KMS-11 (cell line): ENCODE data around the gene PHTF1.

Source experiments
- H2AFZ ChIP-seq: fragments of 200-600 bp; sonication (generic); 2 replicates; pipeline ENCODE4 v1.6.1; 2016; ENCODE audit warnings: antibody characterized with exemption, mixed run types, low read depth
- H3K27ac ChIP-seq: fragments of 200-600 bp; sonication (generic); 2 replicates; pipeline ENCODE4 v1.6.1; 2016; ENCODE audit warnings: mild to moderate bottlenecking, mixed run types
- H3K27me3 ChIP-seq: fragments of 200-600 bp; sonication (generic); 2 replicates; pipeline ENCODE4 v1.6.1; 2017; ENCODE audit warnings: mild to moderate bottlenecking, low read depth, mixed run types, moderate library complexity; ENCODE audit not compliant: insufficient read depth
- H3K36me3 ChIP-seq: fragments of 200-600 bp; sonication (generic); 2 replicates; pipeline ENCODE4 v1.6.1; 2017; ENCODE audit warnings: mild to moderate bottlenecking, mixed run types; ENCODE audit not compliant: insufficient read depth
- H3K4me1 ChIP-seq: fragments of 200-600 bp; sonication (generic); 2 replicates; pipeline ENCODE4 v1.6.1; 2016; ENCODE audit warnings: mild to moderate bottlenecking, low read depth, mixed run types; ENCODE audit not compliant: poor library complexity, severe bottlenecking
- H3K4me2 ChIP-seq: fragments of 200-600 bp; sonication (generic); 2 replicates; pipeline ENCODE4 v1.7.0; 2016; ENCODE audit warnings: mild to moderate bottlenecking, mixed run types
- H3K4me3 ChIP-seq: fragments of 200-600 bp; sonication (generic); IDR thresholded peaks from 2 replicates; pipeline ENCODE4 v1.6.1; 2017; ENCODE audit warnings: low read depth, low read length, mixed read lengths; ENCODE audit not compliant: insufficient read depth
- H3K79me2 ChIP-seq: fragments of 200-600 bp; sonication (generic); 2 replicates; pipeline ENCODE4 v1.6.1; 2016; ENCODE audit warnings: low read depth, mixed run types; ENCODE audit not compliant: insufficient read depth
- H3K9ac ChIP-seq: fragments of 200-600 bp; sonication (generic); 2 replicates; pipeline ENCODE4 v1.6.1; 2016; ENCODE audit warnings: mild to moderate bottlenecking, mixed run types
- H4K20me1 ChIP-seq: fragments of 200-600 bp; sonication (generic); 2 replicates; pipeline ENCODE4 v1.6.1; 2016; ENCODE audit warnings: mild to moderate bottlenecking, mixed run types; ENCODE audit not compliant: insufficient read depth
- TF ChIP-seq, protein P1 (sequence below): fragments of 200-600 bp; sonication (generic); conservative IDR thresholded peaks from 2 replicates; pipeline ENCODE4 v1.6.1; 2017; ENCODE audit warnings: low read depth, mild to moderate bottlenecking, antibody characterized with exemption, low read length, moderate library complexity, mixed read lengths

PHTF1 gene

GRCh38 chr1:113793878-113794834, 34.9 kb upstream of the PHTF1 start:
- H3K4me2 ChIP-seq, result no peak overlapping the region

GRCh38 chr1:113792986-113793385, 33.7 kb upstream of the PHTF1 start:
- Histone ChIP-seq H3K36me3 (no peaks in the 10 kb centered on the region), H3K4me1 (no peaks in the 10 kb centered on the region), H2AFZ (no peak overlapping the region), H3K79me2 (no peaks in the 10 kb centered on the region), H4K20me1 (no peaks in the 10 kb centered on the region), H3K4me3 (no peak overlapping the region), H3K4me2 (no peak overlapping the region), H3K9ac (no peak overlapping the region), H3K27me3 (no peaks in the 10 kb centered on the region), H3K27ac (no peak overlapping the region)
- TF ChIP-seq, protein P1, sequence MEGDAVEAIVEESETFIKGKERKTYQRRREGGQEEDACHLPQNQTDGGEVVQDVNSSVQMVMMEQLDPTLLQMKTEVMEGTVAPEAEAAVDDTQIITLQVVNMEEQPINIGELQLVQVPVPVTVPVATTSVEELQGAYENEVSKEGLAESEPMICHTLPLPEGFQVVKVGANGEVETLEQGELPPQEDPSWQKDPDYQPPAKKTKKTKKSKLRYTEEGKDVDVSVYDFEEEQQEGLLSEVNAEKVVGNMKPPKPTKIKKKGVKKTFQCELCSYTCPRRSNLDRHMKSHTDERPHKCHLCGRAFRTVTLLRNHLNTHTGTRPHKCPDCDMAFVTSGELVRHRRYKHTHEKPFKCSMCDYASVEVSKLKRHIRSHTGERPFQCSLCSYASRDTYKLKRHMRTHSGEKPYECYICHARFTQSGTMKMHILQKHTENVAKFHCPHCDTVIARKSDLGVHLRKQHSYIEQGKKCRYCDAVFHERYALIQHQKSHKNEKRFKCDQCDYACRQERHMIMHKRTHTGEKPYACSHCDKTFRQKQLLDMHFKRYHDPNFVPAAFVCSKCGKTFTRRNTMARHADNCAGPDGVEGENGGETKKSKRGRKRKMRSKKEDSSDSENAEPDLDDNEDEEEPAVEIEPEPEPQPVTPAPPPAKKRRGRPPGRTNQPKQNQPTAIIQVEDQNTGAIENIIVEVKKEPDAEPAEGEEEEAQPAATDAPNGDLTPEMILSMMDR, result no peak

More at GRCh38 chr1:113793878-113794834, 34.9 kb upstream of the PHTF1 start:
- Histone ChIP-seq H3K9ac (no peak overlapping the region), H3K4me1 (no peaks in the 10 kb centered on the region), H3K4me3 (no peak overlapping the region), H3K27ac (no peak overlapping the region), H2AFZ (no peak overlapping the region), H3K79me2 (no peaks in the 10 kb centered on the region; the same call in 1 of the 2 replicates), H4K20me1 (no peaks in the 10 kb centered on the region), H3K27me3 (no peaks in the 10 kb centered on the region), H3K36me3 (no peaks in the 10 kb centered on the region)
- TF ChIP-seq, protein P1, result no peak

DNA sequence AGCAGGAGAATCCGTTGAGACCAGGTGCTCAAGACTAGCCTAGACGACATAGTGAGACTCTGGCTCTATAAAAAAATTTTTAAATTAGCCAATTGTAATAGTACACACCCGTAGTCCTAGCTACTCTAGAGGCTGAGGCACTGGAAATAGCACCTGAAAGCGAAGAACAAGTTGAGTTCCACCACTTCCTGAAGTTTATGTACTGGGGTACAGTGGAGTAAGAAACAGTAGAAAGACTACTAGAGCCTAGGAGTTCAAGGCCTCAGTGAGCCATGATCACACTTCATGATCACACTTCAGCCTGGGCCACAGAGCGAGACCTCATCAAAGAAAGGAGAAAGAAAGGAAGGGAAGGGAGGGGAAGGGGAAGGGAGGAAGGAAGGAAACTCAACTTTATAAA, 33.2 kb upstream of the PHTF1 start:
- Histone ChIP-seq H3K27ac (no peak overlapping the region), H3K36me3 (no peaks in the 10 kb centered on the region), H3K4me2 (no peak overlapping the region), H2AFZ (no peak overlapping the region), H3K4me3 (no peak overlapping the region), H3K27me3 (no peaks in the 10 kb centered on the region), H3K4me1 (peaks cover 5% of the 10 kb centered on the region), H3K79me2 (no peaks in the 10 kb centered on the region), H3K9ac (no peak overlapping the region), H4K20me1 (no peaks in the 10 kb centered on the region)
- TF ChIP-seq, protein P1, result no peak

GRCh38 chr1:113788802-113789201, 29.5 kb upstream of the PHTF1 start:
- no peak overlapping the region for H3K27ac ChIP-seq
- no peaks in the 10 kb centered on the region for H4K20me1 ChIP-seq
- H2AFZ ChIP-seq, result no peak overlapping the region
- H3K9ac ChIP-seq, result no peak overlapping the region
- peaks cover 41% of the 10 kb centered on the region for H3K4me1 ChIP-seq
- TF ChIP-seq, protein P1, result no peak
- H3K4me3 ChIP-seq, result no peak overlapping the region
- H3K4me2 ChIP-seq, result no peak overlapping the region
- no peaks in the 10 kb centered on the region for H3K36me3 ChIP-seq
- no peaks in the 10 kb centered on the region; the same call in 1 of the 2 replicates for H3K79me2 ChIP-seq
- no peaks in the 10 kb centered on the region for H3K27me3 ChIP-seq
